ENCODE results near the gene CHCHD6.

The CHCHD6 gene

GRCh38 chr3:126922466-126922865 lies 218.4 kb downstream of the CHCHD6 start:
- Histone ChIP-seq H3K4me2 (ENCODE audit: insufficient read depth, low read length) (no peak overlapping the region), H3K9ac (ENCODE audit: low read depth, low read length) (no peak overlapping the region), H2AFZ (ENCODE audit: low read depth, low read length) (no peak overlapping the region), H4K20me1 (ENCODE audit: insufficient read depth, low read length) (no peaks in the 10 kb centered on the region), H3K9me3 (ENCODE audit: insufficient read depth, low read length, severe bottlenecking) (no peaks in the 10 kb centered on the region), H3K27ac (ENCODE audit: low read length) (no peak overlapping the region), H3K27me3 (ENCODE audit: insufficient read depth, low read length, poor library complexity) (no peaks in the 10 kb centered on the region), H3K36me3 (ENCODE audit: insufficient read depth, low read length) (peaks cover 5% of the 10 kb centered on the region; the same call in 1 of the 2 replicates), H3K4me3 (ENCODE audit: low read depth in 1 of 2, low read length in 2 of 2) (no peak overlapping the region), H3K79me2 (ENCODE audit: insufficient read depth, low read length) (no peaks in the 10 kb centered on the region), H3K4me1 (ENCODE audit: insufficient read depth, low read length) (no peaks in the 10 kb centered on the region)
- DNase-seq (no peak), ATAC-seq (ENCODE audit: insufficient read depth, low read depth) (no peak)
- TF ChIP-seq EZH2 (IDR thresholded peaks at IDR 0.05; ENCODE audit: borderline replicate concordance, low read depth, low read length, severe bottlenecking) = no peak
- no peak for TF ChIP-seq CTCF (IDR thresholded peaks at IDR 0.05; ENCODE audit: borderline replicate concordance, extremely low read depth, low read length, poor library complexity, severe bottlenecking)

GRCh38 chr3:126923423-126923822 lies 219.4 kb downstream of the CHCHD6 start:
- TF ChIP-seq CTCF (IDR thresholded peaks at IDR 0.05; ENCODE audit: borderline replicate concordance, extremely low read depth, low read length, poor library complexity, severe bottlenecking) (no peak), EZH2 (IDR thresholded peaks at IDR 0.05; ENCODE audit: borderline replicate concordance, low read depth, low read length, severe bottlenecking) (no peak)
- H2AFZ ChIP-seq (ENCODE audit: low read depth, low read length) = no peak overlapping the region
- DNase-seq (no peak), ATAC-seq (ENCODE audit: insufficient read depth, low read depth) (no peak)
- no peak overlapping the region for H3K9ac ChIP-seq (ENCODE audit: low read depth, low read length)
- H4K20me1 ChIP-seq (ENCODE audit: insufficient read depth, low read length) = no peaks in the 10 kb centered on the region
- no peaks in the 10 kb centered on the region for H3K79me2 ChIP-seq (ENCODE audit: insufficient read depth, low read length)
- H3K4me2 ChIP-seq (ENCODE audit: insufficient read depth, low read length) = no peak overlapping the region
- H3K27ac ChIP-seq (ENCODE audit: low read length) = no peak overlapping the region
- no peaks in the 10 kb centered on the region for H3K4me1 ChIP-seq (ENCODE audit: insufficient read depth, low read length)
- H3K4me3 ChIP-seq (ENCODE audit: low read depth in 1 of 2, low read length in 2 of 2) = no peak overlapping the region
- H3K27me3 ChIP-seq (ENCODE audit: insufficient read depth, low read length, poor library complexity) = no peaks in the 10 kb centered on the region
- no peaks in the 10 kb centered on the region for H3K9me3 ChIP-seq (ENCODE audit: insufficient read depth, low read length, severe bottlenecking)
- 0 out of 2 replicates have a peak, but pooled peaks cover 3% of the 10 kb centered on the region for H3K36me3 ChIP-seq (ENCODE audit: insufficient read depth, low read length)

GRCh38 chr3:126923895-126924294 lies 219.9 kb downstream of the CHCHD6 start:
- H3K9me3 ChIP-seq (ENCODE audit: insufficient read depth, low read length, severe bottlenecking) = no peaks in the 10 kb centered on the region
- H3K27ac ChIP-seq (ENCODE audit: low read length) = no peak overlapping the region
- ATAC-seq (ENCODE audit: insufficient read depth, low read depth) (no peak), DNase-seq (no peak)
- no peak overlapping the region for H2AFZ ChIP-seq (ENCODE audit: low read depth, low read length)
- TF ChIP-seq EZH2 (IDR thresholded peaks at IDR 0.05; ENCODE audit: borderline replicate concordance, low read depth, low read length, severe bottlenecking) (no peak), CTCF (IDR thresholded peaks at IDR 0.05; ENCODE audit: borderline replicate concordance, extremely low read depth, low read length, poor library complexity, severe bottlenecking) (no peak)
- H3K79me2 ChIP-seq (ENCODE audit: insufficient read depth, low read length) = no peaks in the 10 kb centered on the region
- H3K4me3 ChIP-seq (ENCODE audit: low read depth in 1 of 2, low read length in 2 of 2) = no peak overlapping the region
- H3K4me1 ChIP-seq (ENCODE audit: insufficient read depth, low read length) = no peaks in the 10 kb centered on the region
- H3K9ac ChIP-seq (ENCODE audit: low read depth, low read length) = no peak overlapping the region
- no peaks in the 10 kb centered on the region for H4K20me1 ChIP-seq (ENCODE audit: insufficient read depth, low read length)
- H3K4me2 ChIP-seq (ENCODE audit: insufficient read depth, low read length) = no peak overlapping the region
- no peaks in the 10 kb centered on the region for H3K27me3 ChIP-seq (ENCODE audit: insufficient read depth, low read length, poor library complexity)
- 0 out of 2 replicates have a peak, but pooled peaks cover 3% of the 10 kb centered on the region for H3K36me3 ChIP-seq (ENCODE audit: insufficient read depth, low read length)

GRCh38 chr3:126924458-126924857 lies 220.4 kb downstream of the CHCHD6 start:
- no peaks in the 10 kb centered on the region for H3K79me2 ChIP-seq (ENCODE audit: insufficient read depth, low read length)
- H3K27me3 ChIP-seq (ENCODE audit: insufficient read depth, low read length, poor library complexity) = no peaks in the 10 kb centered on the region
- ATAC-seq (ENCODE audit: insufficient read depth, low read depth) = no peak
- H3K4me1 ChIP-seq (ENCODE audit: insufficient read depth, low read length) = no peaks in the 10 kb centered on the region
- no peak overlapping the region for H3K4me3 ChIP-seq (ENCODE audit: low read depth in 1 of 2, low read length in 2 of 2)
- H4K20me1 ChIP-seq (ENCODE audit: insufficient read depth, low read length) = no peaks in the 10 kb centered on the region
- no peak overlapping the region for H3K27ac ChIP-seq (ENCODE audit: low read length)
- no peaks in the 10 kb centered on the region for H3K9me3 ChIP-seq (ENCODE audit: insufficient read depth, low read length, severe bottlenecking)
- 0 out of 2 replicates have a peak, but pooled peaks cover 3% of the 10 kb centered on the region for H3K36me3 ChIP-seq (ENCODE audit: insufficient read depth, low read length)
- no peak for DNase-seq
- no peak overlapping the region for H2AFZ ChIP-seq (ENCODE audit: low read depth, low read length)
- no peak overlapping the region for H3K9ac ChIP-seq (ENCODE audit: low read depth, low read length)
- no peak overlapping the region for H3K4me2 ChIP-seq (ENCODE audit: insufficient read depth, low read length)
- TF ChIP-seq EZH2 (IDR thresholded peaks at IDR 0.05; ENCODE audit: borderline replicate concordance, low read depth, low read length, severe bottlenecking) (no peak), CTCF (IDR thresholded peaks at IDR 0.05; ENCODE audit: borderline replicate concordance, extremely low read depth, low read length, poor library complexity, severe bottlenecking) (no peak)

Measured in DND-41 (cell line).